Activated T-helper 17 cell treated with anti-CD3 and anti-CD28 coated beads, Interleukin-2, amount 50 U/mL, for 72 hours (primary cell): ENCODE data around the gene ZFAND6. TPM values are rescaled to one million over a fixed set of nuclear protein-coding genes. Genes with fewer than 3 reads are reported as not detected.
"Not testable (repeated sequence)": the region's sequence is repeated elsewhere in the genome, so short reads cannot be mapped to it uniquely, and the experiment has no call there.

ENCODE experiments used
- ATAC-seq: fragments of 150-1000 bp; cut with Tn5 transposase; replicated peaks from 2 replicates; pipeline ENCODE4 v1.10.0; 2021; ENCODE audit warnings: mild to moderate bottlenecking, moderate library complexity
- H3K27ac Mint-ChIP-seq: one replicate; pipeline ENCODE4 v1.8.0; 2022; ENCODE audit warnings: mixed read lengths
- H3K27me3 Mint-ChIP-seq: one replicate; pipeline ENCODE4 v1.8.0; 2022; ENCODE audit warnings: mixed read lengths
- H3K36me3 Mint-ChIP-seq: one replicate; pipeline ENCODE4 v1.8.0; 2022; ENCODE audit warnings: low read depth, mild to moderate bottlenecking, mixed read lengths
- H3K4me1 Mint-ChIP-seq: one replicate; pipeline ENCODE4 v1.8.0; 2022; ENCODE audit warnings: mixed read lengths
- H3K4me3 Mint-ChIP-seq: one replicate; pipeline ENCODE4 v1.8.0; 2022; ENCODE audit warnings: mild to moderate bottlenecking, mixed read lengths
- H3K9me3 Mint-ChIP-seq: one replicate; pipeline ENCODE4 v1.8.0; 2022; ENCODE audit warnings: mixed read lengths
- total RNA-seq, 2 donors: library from RNA; stranded (reverse); gene quantifications; one replicate each; pipeline ENCODE4 v1.2.3, GENCODE V29; 2022

The ZFAND6 gene
- total RNA-seq, 2 donors from 2014 or later: 26.2 to 35.2 TPM

GRCh38 chr15:80098341-80098740 is 38.9 kb downstream of the ZFAND6 start:
- H3K36me3 Mint-ChIP-seq: peaks cover 6% of the 10 kb centered on the region
- no peaks in the 10 kb centered on the region for H3K27me3 Mint-ChIP-seq
- no peak overlapping the region for H3K27ac Mint-ChIP-seq
- peaks cover 13% of the 10 kb centered on the region for H3K4me1 Mint-ChIP-seq
- H3K9me3 Mint-ChIP-seq: no peaks in the 10 kb centered on the region
- no peak for ATAC-seq
- H3K4me3 Mint-ChIP-seq: no peak overlapping the region

- H3K9me3 Mint-ChIP-seq: no peaks in the 10 kb centered on the region
- ATAC-seq: no peak
- no peaks in the 10 kb centered on the region for H3K27me3 Mint-ChIP-seq
- H3K27ac Mint-ChIP-seq: no peak overlapping the region
- H3K36me3 Mint-ChIP-seq: peaks cover 6% of the 10 kb centered on the region
- no peak overlapping the region for H3K4me3 Mint-ChIP-seq
- H3K4me1 Mint-ChIP-seq: peaks cover 8% of the 10 kb centered on the region
These were observed 39.8 kb downstream of the ZFAND6 start for GRCh38 chr15:80099241-80099640.

- not testable (repeated sequence) for H3K4me1 Mint-ChIP-seq, ATAC-seq, H3K27ac Mint-ChIP-seq, H3K27me3 Mint-ChIP-seq, H3K9me3 Mint-ChIP-seq, H3K4me3 Mint-ChIP-seq
- peaks cover 11% of the 10 kb centered on the region for H3K36me3 Mint-ChIP-seq
These were observed 40.2 kb downstream of the ZFAND6 start for GRCh38 chr15:80099662-80100061.

GRCh38 chr15:80100247-80100646 is 40.8 kb downstream of the ZFAND6 start:
- Mint-ChIP-seq H3K4me1 (peaks cover 8% of the 10 kb centered on the region), H3K9me3 (no peaks in the 10 kb centered on the region), H3K36me3 (peaks cover 11% of the 10 kb centered on the region), H3K27me3 (no peaks in the 10 kb centered on the region), H3K4me3 (no peak overlapping the region), H3K27ac (no peak overlapping the region)
- no peak for ATAC-seq

- peak overlapping the region; percentile 56 for H3K27ac Mint-ChIP-seq
- ATAC-seq: no peak
- no peaks in the 10 kb centered on the region for H3K9me3 Mint-ChIP-seq
- H3K27me3 Mint-ChIP-seq: no peaks in the 10 kb centered on the region
- peaks cover 11% of the 10 kb centered on the region for H3K36me3 Mint-ChIP-seq
- peaks cover 18% of the 10 kb centered on the region for H3K4me1 Mint-ChIP-seq
- H3K4me3 Mint-ChIP-seq: no peak overlapping the region
These were observed 45.7 kb downstream of the ZFAND6 start for GRCh38 chr15:80105193-80105592.

GRCh38 chr15:80105595-80105994 is 46.1 kb downstream of the ZFAND6 start:
- peak; percentile 97 for ATAC-seq
- peaks cover 11% of the 10 kb centered on the region for H3K36me3 Mint-ChIP-seq
- H3K9me3 Mint-ChIP-seq: no peaks in the 10 kb centered on the region
- no peaks in the 10 kb centered on the region for H3K27me3 Mint-ChIP-seq
- peak overlapping the region; percentile 56 for H3K27ac Mint-ChIP-seq
- H3K4me1 Mint-ChIP-seq: peaks cover 18% of the 10 kb centered on the region
- no peak overlapping the region for H3K4me3 Mint-ChIP-seq

- ATAC-seq: no peak
- no peaks in the 10 kb centered on the region for H3K27me3 Mint-ChIP-seq
- no peaks in the 10 kb centered on the region for H3K9me3 Mint-ChIP-seq
- peaks cover 11% of the 10 kb centered on the region for H3K36me3 Mint-ChIP-seq
- no peak overlapping the region for H3K27ac Mint-ChIP-seq
- H3K4me3 Mint-ChIP-seq: no peak overlapping the region
- H3K4me1 Mint-ChIP-seq: peaks cover 18% of the 10 kb centered on the region
These were observed 46.6 kb downstream of the ZFAND6 start for GRCh38 chr15:80106051-80106450.

- no peak overlapping the region for H3K4me3 Mint-ChIP-seq
- no peak overlapping the region for H3K27ac Mint-ChIP-seq
- peaks cover 18% of the 10 kb centered on the region for H3K4me1 Mint-ChIP-seq
- no peak for ATAC-seq
- peaks cover 5% of the 10 kb centered on the region for H3K36me3 Mint-ChIP-seq
- no peaks in the 10 kb centered on the region for H3K9me3 Mint-ChIP-seq
- H3K27me3 Mint-ChIP-seq: no peaks in the 10 kb centered on the region
These were observed 47.7 kb downstream of the ZFAND6 start for GRCh38 chr15:80107204-80107603.

GRCh38 chr15:80107774-80108173 is 48.3 kb downstream of the ZFAND6 start:
- ATAC-seq: no peak
- H3K27ac Mint-ChIP-seq: no peak overlapping the region
- no peaks in the 10 kb centered on the region for H3K27me3 Mint-ChIP-seq
- peaks cover 13% of the 10 kb centered on the region for H3K4me1 Mint-ChIP-seq
- H3K9me3 Mint-ChIP-seq: no peaks in the 10 kb centered on the region
- peaks cover 5% of the 10 kb centered on the region for H3K36me3 Mint-ChIP-seq
- H3K4me3 Mint-ChIP-seq: no peak overlapping the region

GRCh38 chr15:80109388-80109787 is 49.9 kb downstream of the ZFAND6 start:
- Mint-ChIP-seq H3K4me3 (no peak overlapping the region), H3K4me1 (peaks cover 10% of the 10 kb centered on the region), H3K9me3 (no peaks in the 10 kb centered on the region), H3K27ac (no peak overlapping the region), H3K27me3 (no peaks in the 10 kb centered on the region), H3K36me3 (peaks cover 3% of the 10 kb centered on the region)
- ATAC-seq: no peak

- Mint-ChIP-seq H3K4me1 (peaks cover 10% of the 10 kb centered on the region), H3K4me3 (no peak overlapping the region), H3K27ac (no peak overlapping the region), H3K27me3 (no peaks in the 10 kb centered on the region), H3K9me3 (no peaks in the 10 kb centered on the region), H3K36me3 (no peaks in the 10 kb centered on the region)
- ATAC-seq: peak; percentile 48
These were observed 51.4 kb downstream of the ZFAND6 start for GRCh38 chr15:80110920-80111319.

- no peaks in the 10 kb centered on the region for H3K9me3 Mint-ChIP-seq
- no peaks in the 10 kb centered on the region for H3K36me3 Mint-ChIP-seq
- H3K4me1 Mint-ChIP-seq: peaks cover 6% of the 10 kb centered on the region
- no peak for ATAC-seq
- no peaks in the 10 kb centered on the region for H3K27me3 Mint-ChIP-seq
- H3K4me3 Mint-ChIP-seq: no peak overlapping the region
- H3K27ac Mint-ChIP-seq: no peak overlapping the region
These were observed 54.6 kb downstream of the ZFAND6 start for GRCh38 chr15:80114114-80114513.

- Mint-ChIP-seq H3K36me3 (peaks cover 3% of the 10 kb centered on the region), H3K9me3 (no peaks in the 10 kb centered on the region)
These were observed 55.5 kb downstream of the ZFAND6 start for GRCh38 chr15:80115021-80115420.

GRCh38 chr15:80118956-80119355 is 59.5 kb downstream of the ZFAND6 start:
- Mint-ChIP-seq H3K4me3 (no peak overlapping the region), H3K9me3 (no peaks in the 10 kb centered on the region), H3K27ac (no peak overlapping the region), H3K27me3 (no peaks in the 10 kb centered on the region), H3K36me3 (peaks cover 42% of the 10 kb centered on the region), H3K4me1 (no peaks in the 10 kb centered on the region)
- ATAC-seq: no peak

More at GRCh38 chr15:80115021-80115420, 55.5 kb downstream of the ZFAND6 start:
- ATAC-seq: no peak
- H3K27ac Mint-ChIP-seq: no peak overlapping the region
- no peaks in the 10 kb centered on the region for H3K4me1 Mint-ChIP-seq
- no peaks in the 10 kb centered on the region for H3K27me3 Mint-ChIP-seq
- no peak overlapping the region for H3K4me3 Mint-ChIP-seq

- H3K4me3 Mint-ChIP-seq: no peak overlapping the region
- no peak overlapping the region for H3K27ac Mint-ChIP-seq
- H3K9me3 Mint-ChIP-seq: no peaks in the 10 kb centered on the region
- peaks cover 58% of the 10 kb centered on the region for H3K36me3 Mint-ChIP-seq
- no peak for ATAC-seq
- H3K4me1 Mint-ChIP-seq: no peaks in the 10 kb centered on the region
- H3K27me3 Mint-ChIP-seq: no peaks in the 10 kb centered on the region
These were observed 61.2 kb downstream of the ZFAND6 start for GRCh38 chr15:80120636-80121035.

- Mint-ChIP-seq H3K36me3 (peaks cover 67% of the 10 kb centered on the region), H3K9me3 (no peaks in the 10 kb centered on the region), H3K27me3 (no peaks in the 10 kb centered on the region), H3K4me1 (no peaks in the 10 kb centered on the region), H3K27ac (no peak overlapping the region), H3K4me3 (no peak overlapping the region)
- no peak for ATAC-seq
These were observed 62.1 kb downstream of the ZFAND6 start for GRCh38 chr15:80121546-80121945.
